ENCODE results near the gene TMEM178A. TPM values are rescaled to one million over a fixed set of nuclear protein-coding genes. Genes with fewer than 3 reads are reported as not detected.
"Not testable (repeated sequence)": the region's sequence is repeated elsewhere in the genome, so short reads cannot be mapped to it uniquely, and the experiment has no call there.

TMEM178A gene
- total RNA-seq, 4 donors from 2014 or later: 1.9 to 6.5 (median 4.0) TPM

- 46 to 49% methylated on average over 2 of the region's 2 CpGs for WGBS, 2 donors
- no peaks in the 10 kb centered on the region for H3K27me3 ChIP-seq
- H3K27ac ChIP-seq: peak overlapping the region; percentile 51 to 55 (median 52)
- TF ChIP-seq POLR2A (IDR thresholded peaks at IDR 0.05) (no peak), CTCF (IDR thresholded peaks at IDR 0.05) (no peak)
- intact Hi-C loops (cut with DNase I): no loop called here
- peaks cover 13 to 19% of the 10 kb centered on the region in 2 donors for H3K4me1 ChIP-seq
- H3K9me3 ChIP-seq: no peaks in the 10 kb centered on the region
- no peak for DNase-seq
- no peak overlapping the region for H3K4me3 ChIP-seq (replicated peaks in 1 of 3)
- H3K36me3 ChIP-seq: no peaks in the 10 kb centered on the region
Measured at GRCh38 chr2:39723497-39723896, 57.8 kb downstream of the TMEM178A start.

GRCh38 chr2:39723946-39724827, 58.5 kb downstream of the TMEM178A start:
- intact Hi-C loops (cut with DNase I): no loop called here
- TF ChIP-seq CTCF (IDR thresholded peaks at IDR 0.05) (no peak), POLR2A (IDR thresholded peaks at IDR 0.05) (no peak)

GRCh38 chr2:39724828-39725144, 59.1 kb downstream of the TMEM178A start:
- no peaks in the 10 kb centered on the region for H3K36me3 ChIP-seq
- no peak overlapping the region for H3K27ac ChIP-seq
- WGBS, 2 donors: 95 to 99% methylated on average over 4 of the region's 4 CpGs

More at GRCh38 chr2:39723946-39724827, 58.5 kb downstream of the TMEM178A start:
- H3K27me3 ChIP-seq: no peaks in the 10 kb centered on the region
- no peak overlapping the region for H3K4me3 ChIP-seq (replicated peaks in 1 of 3)
- no peaks in the 10 kb centered on the region for H3K9me3 ChIP-seq
- 56 to 59% methylated on average over 9 of the region's 9 CpGs for WGBS, 2 donors
- H3K4me1 ChIP-seq: peaks cover 13 to 19% of the 10 kb centered on the region in 2 donors
- H3K36me3 ChIP-seq: no peaks in the 10 kb centered on the region
- H3K27ac ChIP-seq: peak overlapping the region; percentile 51 to 55 (median 52)
- no peak for DNase-seq

GRCh38 chr2:39725401-39725800, 59.7 kb downstream of the TMEM178A start:
- H3K27ac ChIP-seq: no peak overlapping the region
- no peaks in the 10 kb centered on the region for H3K27me3 ChIP-seq
- H3K36me3 ChIP-seq: no peaks in the 10 kb centered on the region
- intact Hi-C loops (cut with DNase I): no loop called here
- TF ChIP-seq CTCF (IDR thresholded peaks at IDR 0.05) (no peak), POLR2A (IDR thresholded peaks at IDR 0.05) (no peak)
- WGBS, 2 donors: 90 to 93% methylated on average over 5 of the region's 5 CpGs
- H3K9me3 ChIP-seq: no peaks in the 10 kb centered on the region
- no peak for DNase-seq
- H3K4me1 ChIP-seq: peaks cover 13 to 19% of the 10 kb centered on the region in 2 donors
- H3K4me3 ChIP-seq (replicated peaks in 1 of 3): no peak overlapping the region

More at GRCh38 chr2:39724828-39725144, 59.1 kb downstream of the TMEM178A start:
- intact Hi-C loops (cut with DNase I): no loop called here
- no peak for DNase-seq
- Histone ChIP-seq H3K4me3 (replicated peaks in 1 of 3) (no peak overlapping the region), H3K4me1 (peaks cover 13 to 19% of the 10 kb centered on the region in 2 donors), H3K9me3 (no peaks in the 10 kb centered on the region), H3K27me3 (no peaks in the 10 kb centered on the region)
- TF ChIP-seq POLR2A (IDR thresholded peaks at IDR 0.05): no peak
- TF ChIP-seq CTCF (IDR thresholded peaks at IDR 0.05): no peak

- DNase-seq; H3K27me3 ChIP-seq; intact Hi-C loops (cut with DNase I); H3K27ac ChIP-seq; H3K9me3 ChIP-seq; H3K36me3 ChIP-seq; H3K4me3 ChIP-seq (replicated peaks in 1 of 3): not testable (repeated sequence)
- WGBS, 2 donors: 85% methylated on average over 4 of the region's 4 CpGs
- peaks cover 13 to 16% of the 10 kb centered on the region in 2 donors for H3K4me1 ChIP-seq
Measured at GRCh38 chr2:39728085-39728484, 62.4 kb downstream of the TMEM178A start.
